Measurements from ENCODE around the gene PIK3R1.

PIK3R1 gene

GRCh38 chr5:68261569-68262065 is 46.1 kb downstream of the PIK3R1 start:
- in situ Hi-C loops (cut with MboI; ENCODE audit: low pct_unique_long_range_greater_than_20kb, low sequenced_read_pairs) = loop anchor here (25.0 kb wide), 1 partner anchor 1024 kb away; no protein-coding TSS in a partner anchor

GRCh38 chr5:68264024-68264956 is 48.7 kb downstream of the PIK3R1 start:
- no peak for DNase-seq
- in situ Hi-C loops (cut with MboI; ENCODE audit: low pct_unique_long_range_greater_than_20kb, low sequenced_read_pairs) = loop anchor here (25.0 kb wide), 1 partner anchor 1027 kb away; no protein-coding TSS in a partner anchor

More at GRCh38 chr5:68261569-68262065, 46.1 kb downstream of the PIK3R1 start:
- no peak for DNase-seq

GRCh38 chr5:68265347-68265746 is 49.8 kb downstream of the PIK3R1 start:
- in situ Hi-C loops (cut with MboI; ENCODE audit: low pct_unique_long_range_greater_than_20kb, low sequenced_read_pairs) = loop anchor here (25.0 kb wide), 1 partner anchor 1028 kb away; no protein-coding TSS in a partner anchor
- no peak for DNase-seq

- DNase-seq = no peak
- in situ Hi-C loops (cut with MboI; ENCODE audit: low pct_unique_long_range_greater_than_20kb, low sequenced_read_pairs) = loop anchor here (25.0 kb wide), 1 partner anchor 1029 kb away; no protein-coding TSS in a partner anchor
These were observed 50.4 kb downstream of the PIK3R1 start for GRCh38 chr5:68265822-68266395.

GRCh38 chr5:68266457-68266856 is 50.9 kb downstream of the PIK3R1 start:
- in situ Hi-C loops (cut with MboI; ENCODE audit: low pct_unique_long_range_greater_than_20kb, low sequenced_read_pairs) = loop anchor here (25.0 kb wide), 1 partner anchor 1029 kb away; no protein-coding TSS in a partner anchor
- no peak for DNase-seq

GRCh38 chr5:68267066-68267465 is 51.5 kb downstream of the PIK3R1 start:
- no peak for DNase-seq
- in situ Hi-C loops (cut with MboI; ENCODE audit: low pct_unique_long_range_greater_than_20kb, low sequenced_read_pairs) = loop anchor here (25.0 kb wide), 1 partner anchor 1030 kb away; no protein-coding TSS in a partner anchor

- in situ Hi-C loops (cut with MboI; ENCODE audit: low pct_unique_long_range_greater_than_20kb, low sequenced_read_pairs) = loop anchor here (25.0 kb wide), 1 partner anchor 1031 kb away; no protein-coding TSS in a partner anchor
- no peak for DNase-seq
These were observed 52.7 kb downstream of the PIK3R1 start for GRCh38 chr5:68268101-68268851.

- DNase-seq = no peak
- in situ Hi-C loops (cut with MboI; ENCODE audit: low pct_unique_long_range_greater_than_20kb, low sequenced_read_pairs) = loop anchor here (25.0 kb wide), 1 partner anchor 1031 kb away; no protein-coding TSS in a partner anchor
These were observed 53.2 kb downstream of the PIK3R1 start for GRCh38 chr5:68268852-68269130.

- in situ Hi-C loops (cut with MboI; ENCODE audit: low pct_unique_long_range_greater_than_20kb, low sequenced_read_pairs) = loop anchor here (25.0 kb wide), 1 partner anchor 1033 kb away; no protein-coding TSS in a partner anchor
- DNase-seq = no peak
These were observed 54.3 kb downstream of the PIK3R1 start for GRCh38 chr5:68269820-68270219.

GRCh38 chr5:68270399-68270975 is 54.9 kb downstream of the PIK3R1 start:
- in situ Hi-C loops (cut with MboI; ENCODE audit: low pct_unique_long_range_greater_than_20kb, low sequenced_read_pairs) = loop anchor here (25.0 kb wide), 1 partner anchor 1033 kb away; no protein-coding TSS in a partner anchor
- DNase-seq = no peak

- in situ Hi-C loops (cut with MboI; ENCODE audit: low pct_unique_long_range_greater_than_20kb, low sequenced_read_pairs) = loop anchor here (25.0 kb wide), 1 partner anchor 1034 kb away; no protein-coding TSS in a partner anchor
- no peak for DNase-seq
These were observed 55.6 kb downstream of the PIK3R1 start for GRCh38 chr5:68271124-68271523.

GRCh38 chr5:68272289-68272688 is 56.7 kb downstream of the PIK3R1 start:
- in situ Hi-C loops (cut with MboI; ENCODE audit: low pct_unique_long_range_greater_than_20kb, low sequenced_read_pairs) = loop anchor here (25.0 kb wide), 1 partner anchor 1035 kb away; no protein-coding TSS in a partner anchor
- DNase-seq = peak; percentile 40

GRCh38 chr5:68273717-68274409 is 58.3 kb downstream of the PIK3R1 start:
- in situ Hi-C loops (cut with MboI; ENCODE audit: low pct_unique_long_range_greater_than_20kb, low sequenced_read_pairs) = loop anchor here (25.0 kb wide), 1 partner anchor 1037 kb away; no protein-coding TSS in a partner anchor

GRCh38 chr5:68274847-68275651 is 59.5 kb downstream of the PIK3R1 start:
- DNase-seq = no peak
- in situ Hi-C loops (cut with MboI; ENCODE audit: low pct_unique_long_range_greater_than_20kb, low sequenced_read_pairs) = loop anchor here (25.0 kb wide), 3 partner anchors 187 to 1038 kb away; no protein-coding TSS in a partner anchor

More at GRCh38 chr5:68273717-68274409, 58.3 kb downstream of the PIK3R1 start:
- DNase-seq = no peak

- DNase-seq = no peak
- in situ Hi-C loops (cut with MboI; ENCODE audit: low pct_unique_long_range_greater_than_20kb, low sequenced_read_pairs) = loop anchor here (25.0 kb wide), 2 partner anchors 186 to 686 kb away; no protein-coding TSS in a partner anchor
These were observed 61.2 kb downstream of the PIK3R1 start for GRCh38 chr5:68276740-68277139.

- DNase-seq = no peak
- in situ Hi-C loops (cut with MboI; ENCODE audit: low pct_unique_long_range_greater_than_20kb, low sequenced_read_pairs) = loop anchor here (25.0 kb wide), 2 partner anchors 185 to 685 kb away; no protein-coding TSS in a partner anchor
These were observed 61.9 kb downstream of the PIK3R1 start for GRCh38 chr5:68277431-68277830.

GRCh38 chr5:68279984-68280383 is 64.4 kb downstream of the PIK3R1 start:
- peak; percentile 21 for DNase-seq
- in situ Hi-C loops (cut with MboI; ENCODE audit: low pct_unique_long_range_greater_than_20kb, low sequenced_read_pairs) = loop anchor here (25.0 kb wide), 2 partner anchors 182 to 682 kb away; no protein-coding TSS in a partner anchor

All from KBM-7 (cell line).